HT-29 (cell line): ENCODE measurements around the gene SEC23IP. TPM values are rescaled to one million over a fixed set of nuclear protein-coding genes. Genes with fewer than 3 reads are reported as not detected.
"Not testable (repeated sequence)": the region's sequence is repeated elsewhere in the genome, so short reads cannot be mapped to it uniquely, and the experiment has no call there.

Source experiments
- DNase-seq: peaks from one replicate; pipeline ENCODE4 v3.0.0-alpha.2; 2015; ENCODE audit warnings: low spot score
- total RNA-seq: library from RNA; depleted of rRNA; stranded (reverse); fragments of >200 nt; shearing (Covaris generic); gene quantifications from 2 replicates; pipeline ENCODE4 v1.2.3, GENCODE V29; 2014

The SEC23IP gene
- total RNA-seq, 1 experiment from 2014 or later = 37.1 TPM

GRCh38 chr10:119883901-119884611 is 8.5 kb upstream of the SEC23IP start:
- DNase-seq = not testable (repeated sequence)

DNA sequence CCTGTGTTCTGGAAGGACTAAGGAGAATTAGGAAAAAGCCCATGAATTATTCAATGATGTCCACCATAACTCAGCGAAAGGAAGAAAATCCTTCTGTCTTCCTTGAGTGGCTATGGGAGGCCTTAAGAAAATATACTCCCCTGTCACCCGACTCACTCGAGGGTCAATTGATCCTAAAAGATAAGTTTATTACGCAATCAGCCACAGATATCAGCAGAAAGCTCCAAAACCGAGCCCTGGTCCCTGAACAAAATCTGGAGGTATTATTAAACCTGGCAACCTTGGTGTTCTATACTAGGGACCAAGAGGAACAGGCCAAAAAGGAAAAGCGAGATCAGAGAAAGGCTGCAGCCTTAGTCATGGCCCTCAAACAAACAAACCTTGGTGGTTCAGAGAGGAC is 6.5 kb upstream of the SEC23IP start:
- not testable (repeated sequence) for DNase-seq

GRCh38 chr10:119888715-119889114 is 3.8 kb upstream of the SEC23IP start:
- DNase-seq = not testable (repeated sequence)

DNA sequence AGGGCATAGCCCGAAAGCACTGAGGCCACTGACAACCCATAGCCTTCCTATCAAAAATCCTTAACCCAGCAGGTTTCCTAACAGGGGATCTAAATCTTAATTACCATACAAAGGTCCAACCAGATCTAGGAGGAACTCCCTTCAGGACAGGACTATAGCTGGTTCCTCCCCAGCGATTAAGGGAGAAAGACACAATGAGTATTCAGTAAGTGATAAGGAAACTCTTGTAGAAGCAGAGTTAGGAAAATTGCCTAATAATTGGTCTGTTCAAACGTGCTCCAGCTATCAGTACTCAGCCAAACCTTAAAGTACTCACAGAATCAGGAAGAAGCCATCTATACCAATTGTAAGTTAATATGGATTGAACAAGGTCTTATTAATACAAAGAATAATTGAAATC is 3.3 kb upstream of the SEC23IP start:
- not testable (repeated sequence) for DNase-seq

GRCh38 chr10:119890307-119890706 is 2.2 kb upstream of the SEC23IP start:
- not testable (repeated sequence) for DNase-seq

GRCh38 chr10:119891849-119892187 is 712 bp upstream of the SEC23IP start:
- DNase-seq = not testable (repeated sequence)

- peak; percentile 12 for DNase-seq
These were observed 544 bp downstream of the SEC23IP start for GRCh38 chr10:119893074-119893473.

DNA sequence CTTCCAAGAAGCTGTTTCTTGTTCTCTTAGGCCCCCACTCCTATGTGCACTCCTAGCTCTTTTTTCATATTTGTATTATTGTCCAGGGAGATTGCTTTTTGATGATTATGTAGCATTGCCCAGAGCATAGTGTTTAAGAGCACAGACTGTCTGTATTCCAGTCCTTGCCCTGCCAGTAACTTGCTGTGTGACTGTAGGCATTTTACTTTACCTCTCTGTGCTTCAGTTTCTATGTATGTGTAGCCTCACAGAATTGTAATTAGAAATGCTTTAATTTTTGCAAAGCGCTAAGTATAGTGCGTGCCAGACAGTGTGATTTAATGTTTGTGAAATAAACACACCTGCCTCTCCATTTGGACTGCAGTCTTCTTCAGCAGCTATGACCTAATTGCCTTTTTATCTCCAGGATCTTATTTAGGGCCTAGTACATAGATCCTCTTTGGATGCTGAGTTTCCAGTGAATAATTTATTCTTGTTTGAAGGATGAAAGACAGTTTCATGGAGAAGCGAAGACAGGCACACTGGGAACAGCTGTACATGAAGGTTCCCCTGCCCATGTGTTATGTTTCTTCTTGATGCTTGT is 1.4 kb downstream of the SEC23IP start:
- DNase-seq = no peak

DNA sequence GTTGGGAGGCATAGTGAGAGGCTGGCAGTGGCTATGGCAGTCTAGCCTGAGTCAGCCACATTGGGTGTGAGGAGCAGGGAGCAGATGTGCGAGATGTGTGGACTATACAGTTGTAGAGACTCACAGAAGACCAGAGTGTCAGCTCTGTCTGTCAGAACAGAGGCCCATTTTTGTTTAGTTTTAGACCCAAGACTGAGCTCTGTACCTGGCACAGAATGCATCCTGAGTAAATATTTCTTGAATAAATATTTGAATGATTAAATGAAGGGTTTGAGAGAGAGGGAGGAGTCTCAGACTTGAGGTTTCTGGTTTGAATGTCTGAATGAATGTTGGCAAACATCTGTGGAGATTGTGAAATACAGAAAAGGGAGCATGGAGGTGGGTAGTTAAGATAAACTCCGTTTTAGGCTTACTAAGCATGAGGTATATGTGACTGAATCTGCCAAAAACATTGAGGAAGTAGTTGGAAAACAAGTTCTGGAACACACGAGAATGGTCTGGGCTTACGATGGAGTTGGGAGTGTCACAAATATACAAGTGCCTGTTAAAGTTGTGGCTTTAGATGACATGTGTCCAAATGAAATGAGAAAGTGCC is 3.6 kb downstream of the SEC23IP start:
- peak; percentile 18 for DNase-seq

- DNase-seq = peak; percentile 70
These were observed 4.6 kb downstream of the SEC23IP start for GRCh38 chr10:119896937-119897770.

- no peak for DNase-seq
These were observed 6.0 kb downstream of the SEC23IP start for GRCh38 chr10:119898577-119898976.

DNA sequence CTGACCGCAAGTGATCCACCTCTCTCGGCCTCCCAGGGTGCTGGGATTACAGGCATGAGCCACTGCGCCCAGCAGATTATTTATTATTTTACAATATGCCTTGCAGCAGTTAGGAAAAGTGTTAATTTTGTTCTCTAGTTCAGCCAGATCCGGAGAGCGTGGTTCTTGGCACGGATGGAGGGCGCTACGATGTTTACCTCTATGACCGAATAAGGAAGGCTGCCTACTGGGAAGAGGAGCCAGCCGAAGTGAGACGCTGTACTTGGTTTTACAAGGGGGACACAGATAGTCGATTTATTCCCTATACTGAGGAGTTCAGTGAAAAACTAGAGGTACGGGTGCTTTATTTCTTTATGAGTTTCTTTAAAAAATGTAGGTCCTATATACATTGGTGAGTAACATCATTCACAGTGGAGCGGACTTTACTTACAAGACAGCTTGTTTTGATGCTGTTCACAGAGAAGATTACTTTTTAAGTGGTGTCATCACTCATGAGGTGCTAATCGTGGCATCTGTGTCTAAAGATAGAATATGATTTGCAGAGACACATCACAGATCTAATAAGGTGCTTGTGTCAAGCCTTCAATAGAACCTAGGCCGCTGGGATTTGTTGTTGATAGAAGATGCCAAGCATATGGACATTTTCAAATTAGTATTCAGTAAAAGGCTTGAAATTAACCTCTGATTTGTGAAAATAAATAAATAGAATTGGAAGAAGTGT is 11.6 kb downstream of the SEC23IP start:
- no peak for DNase-seq

DNA sequence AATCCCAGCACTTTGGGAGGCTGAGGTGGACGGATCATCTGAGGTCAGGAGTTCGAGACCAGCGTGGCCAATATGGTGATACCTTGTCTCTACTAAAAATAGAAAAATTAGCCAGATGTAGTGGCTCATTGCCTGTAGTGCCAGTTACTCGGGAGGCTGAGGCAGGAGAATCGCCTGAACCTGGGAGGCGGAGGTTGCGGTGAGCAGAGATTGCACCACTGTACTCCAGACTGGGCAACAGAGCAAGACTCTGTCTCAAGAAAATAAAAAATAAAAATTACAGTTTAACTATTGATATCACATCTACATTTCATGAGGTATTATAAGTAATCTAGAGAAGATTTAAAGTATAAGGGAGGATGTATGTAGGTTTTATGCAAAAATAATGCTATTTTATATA is 15.2 kb downstream of the SEC23IP start:
- DNase-seq = not testable (repeated sequence)

DNA sequence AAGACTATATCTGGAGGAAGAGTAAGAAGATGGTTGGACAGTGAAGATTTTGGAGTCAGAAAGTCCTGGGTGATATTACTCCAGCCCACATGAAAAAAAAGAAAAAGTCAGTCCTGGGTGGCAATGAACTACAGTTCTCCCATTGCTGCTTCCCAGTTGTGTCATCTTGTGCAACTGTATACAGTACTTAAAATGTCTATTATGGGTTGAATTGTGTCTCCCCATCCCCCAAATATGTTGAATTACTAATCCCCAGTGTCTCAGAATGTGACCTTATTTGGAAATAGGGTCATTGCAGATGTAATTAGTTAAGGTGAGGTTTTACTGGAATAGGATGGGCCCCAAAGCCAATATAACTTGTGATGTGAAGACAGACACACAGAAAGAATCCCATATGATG is 15.6 kb downstream of the SEC23IP start:
- DNase-seq = no peak

- no peak for DNase-seq
These were observed 18.2 kb downstream of the SEC23IP start for GRCh38 chr10:119910689-119911088.

DNA sequence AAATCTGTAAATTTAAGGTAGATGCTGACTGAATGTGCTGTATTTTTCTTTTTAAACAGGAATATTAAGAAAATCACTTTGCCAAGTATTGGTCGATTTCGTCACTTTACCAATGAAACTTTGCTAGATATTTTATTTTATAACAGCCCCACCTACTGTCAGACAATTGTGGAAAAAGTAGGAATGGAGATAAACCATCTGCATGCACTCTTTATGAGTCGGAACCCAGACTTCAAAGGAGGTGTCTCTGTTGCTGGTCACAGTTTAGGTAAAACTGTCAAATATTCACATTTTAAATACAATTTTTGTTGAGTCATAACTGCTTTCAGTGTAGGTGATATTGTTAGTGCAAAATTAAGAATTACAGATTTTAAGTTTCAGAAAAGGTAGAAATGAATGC is 25.2 kb downstream of the SEC23IP start:
- no peak for DNase-seq

- DNase-seq = no peak
These were observed 26.7 kb downstream of the SEC23IP start for GRCh38 chr10:119919271-119919670.

DNA sequence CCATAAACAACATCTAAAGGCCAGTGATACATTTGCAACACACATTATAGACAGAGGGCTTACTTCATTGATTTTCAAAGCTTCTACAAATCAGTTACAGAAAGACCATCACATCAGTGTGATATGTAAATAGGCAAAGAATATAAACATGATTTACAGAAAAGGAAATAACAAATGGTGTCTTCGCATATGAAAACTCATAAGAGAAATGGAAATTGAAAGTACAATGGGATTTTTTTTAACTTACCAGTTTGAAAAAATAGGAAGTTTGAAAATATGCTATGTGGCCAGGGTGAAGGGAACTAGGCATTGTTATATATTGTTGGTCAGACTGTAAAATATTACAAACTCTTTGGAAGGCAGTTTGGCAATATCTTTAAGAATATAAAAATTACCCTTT is 27.3 kb downstream of the SEC23IP start:
- no peak for DNase-seq

DNA sequence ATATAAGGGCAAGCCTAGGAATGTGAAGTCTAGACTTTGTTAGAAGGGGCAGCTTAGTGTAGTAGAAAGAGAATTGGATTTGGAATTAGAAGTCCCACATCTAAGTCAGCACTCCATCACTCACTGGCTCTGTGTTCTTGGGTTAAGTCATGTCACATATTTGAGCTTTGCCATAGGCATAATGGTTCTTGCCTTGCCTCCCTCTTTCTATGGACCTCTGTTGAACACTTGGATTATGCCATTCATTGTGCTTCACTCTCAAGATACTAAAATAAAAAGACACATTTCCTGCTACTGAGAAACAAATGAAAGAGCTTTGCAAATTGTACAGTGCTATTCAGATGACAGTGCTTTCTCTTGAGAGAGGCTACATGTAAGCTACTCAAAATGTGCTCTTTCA is 35.9 kb downstream of the SEC23IP start:
- no peak for DNase-seq

DNA sequence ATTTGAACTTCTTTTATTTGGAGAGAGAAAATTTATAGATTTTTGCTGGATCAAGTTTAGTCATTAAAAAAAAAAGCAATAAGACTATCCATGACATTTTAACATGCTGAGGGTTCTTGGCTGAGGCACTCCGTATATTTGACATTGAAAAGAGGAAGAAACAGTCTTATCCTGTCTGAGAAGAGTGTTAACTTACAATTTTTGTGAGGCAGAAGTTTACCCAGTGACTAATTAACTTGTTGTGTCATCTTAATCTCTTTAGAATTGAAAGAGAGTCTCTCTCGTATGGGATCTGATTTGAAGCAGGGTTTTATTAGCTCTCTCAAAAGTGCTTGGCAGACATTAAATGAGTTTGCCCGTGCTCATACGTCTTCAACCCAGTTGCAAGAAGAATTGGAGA is 39.3 kb downstream of the SEC23IP start:
- DNase-seq = no peak

DNA sequence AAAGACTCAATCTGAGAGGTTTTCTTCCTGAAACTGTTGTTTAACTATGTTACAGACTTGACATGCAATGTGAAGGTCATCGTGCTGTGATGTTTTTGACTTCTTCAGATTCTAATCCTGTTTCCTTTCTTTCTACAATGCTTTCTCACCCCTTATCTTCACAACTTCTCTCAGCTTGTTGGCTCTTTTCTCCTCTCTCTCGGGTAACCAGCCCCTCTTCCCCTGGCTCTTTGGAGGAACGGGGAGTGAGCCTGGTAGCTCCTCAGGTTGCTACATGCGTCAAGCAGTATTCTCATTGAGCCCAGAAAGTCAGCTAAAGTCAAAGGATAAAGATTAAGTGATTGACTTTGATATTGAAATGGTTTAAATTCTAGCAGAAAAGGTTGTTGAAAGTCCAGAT is 40.1 kb downstream of the SEC23IP start:
- no peak for DNase-seq

DNA sequence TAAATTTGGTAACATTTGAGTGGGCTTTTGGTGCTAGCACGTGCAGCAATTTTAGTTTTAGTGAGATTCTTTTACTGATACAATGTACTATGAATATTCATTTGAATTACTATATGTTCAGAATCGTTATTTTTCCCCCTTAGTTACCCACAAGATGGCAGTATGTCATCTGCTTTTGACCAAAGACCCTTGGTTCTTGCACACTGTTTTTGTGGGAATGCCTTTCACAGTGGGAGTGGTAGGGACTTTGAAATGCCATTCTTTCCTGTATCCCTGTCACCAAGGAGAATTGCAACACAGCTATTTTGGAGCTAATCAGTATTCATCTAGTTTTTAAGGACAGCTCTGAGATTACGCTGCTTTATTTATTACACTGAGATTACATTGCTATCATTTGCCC is 40.6 kb downstream of the SEC23IP start:
- peak; percentile 22 for DNase-seq
